ENCODE measurements around the gene PYGL. TPM values are rescaled to one million over a fixed set of nuclear protein-coding genes. Genes with fewer than 3 reads are reported as not detected.

Gene PYGL
- total and polyA plus RNA-seq, 10 of the 15 experiments (the other 5 are each of a cell fraction or from before 2014, with no cell fraction given) = 0.05 to 1.4 (median 0.79) TPM

DNA sequence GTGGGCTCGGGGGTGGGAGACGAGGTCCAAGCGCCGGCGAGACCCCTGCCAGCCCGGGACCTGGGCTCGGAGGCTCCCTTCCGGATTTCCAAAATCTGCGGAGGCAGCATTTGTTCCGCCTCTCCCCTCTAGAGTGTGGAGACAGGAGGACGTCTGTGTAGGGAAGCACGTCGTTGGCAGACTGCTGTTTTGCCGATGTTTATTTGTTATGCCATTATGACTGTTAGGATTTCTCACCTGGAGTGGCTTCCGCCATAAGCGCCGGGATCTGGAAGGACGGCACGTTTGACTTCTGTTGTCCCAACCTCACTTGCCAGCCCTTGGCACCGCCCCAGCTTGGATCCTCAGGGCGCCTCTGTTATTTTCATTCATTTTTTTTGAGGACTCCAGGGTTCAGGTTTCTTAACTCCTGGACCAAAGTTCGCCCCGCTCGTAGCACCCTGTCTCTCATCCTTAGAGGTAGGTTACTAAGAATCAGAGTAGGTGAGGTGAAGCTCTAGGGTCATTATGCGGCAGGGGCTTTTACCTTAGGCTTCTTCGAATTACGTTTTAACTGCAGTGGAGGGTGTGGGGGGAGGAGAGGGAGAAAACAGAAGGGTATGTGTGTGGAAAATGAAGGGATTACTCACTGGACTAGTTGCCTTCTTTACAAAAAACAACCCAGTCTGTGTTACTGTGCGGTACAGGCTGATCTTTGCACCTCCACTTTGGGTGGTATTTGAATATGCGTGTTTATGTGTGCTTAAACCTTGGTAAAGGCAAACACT lies 547 bp upstream of the PYGL start:
- Histone ChIP-seq H3K4me1 (ENCODE audit: control insufficient read depth, insufficient read depth, low read length) (peaks cover 8% of the 10 kb centered on the region), H3K9ac (ENCODE audit: control insufficient read depth, insufficient read depth, low read length) (peak overlapping the region; percentile 43; the same call in 1 of the 2 replicates), H3K9me3 (replicated peaks; ENCODE audit: control insufficient read depth, insufficient read depth, low read length) (no peaks in the 10 kb centered on the region; the same call in 2 of the 3 replicates), H3K27me3 (replicated peaks in 1 of 2; ENCODE audit: control insufficient read depth in 2 of 2, insufficient read depth in 2 of 2, low read length in 1 of 2) (peaks cover 6 to 14% of the 10 kb centered on the region in 2 experiments), H3K79me2 (ENCODE audit: control insufficient read depth, insufficient read depth, low read length) (no peaks in the 10 kb centered on the region), H3K27ac (ENCODE audit: control insufficient read depth, insufficient read depth) (no peak overlapping the region), H3K4me2 (ENCODE audit: control insufficient read depth, insufficient read depth) (peak overlapping the region; percentile 91), H4K20me1 (ENCODE audit: control insufficient read depth, insufficient read depth) (no peaks in the 10 kb centered on the region), H3K36me3 (ENCODE audit: control insufficient read depth in 2 of 2, insufficient read depth in 2 of 2, low read length in 1 of 2) (no peaks in the 10 kb centered on the region), H2AFZ (ENCODE audit: control insufficient read depth, low read depth, low read length) (peak overlapping the region; percentile 57), H3K4me3 (peak overlapping the region; percentile 65)
- ChIA-PET CTCF (no interaction called here), POLR2A (no interaction called here), RAD21 (ENCODE audit: unreplicated experiment) (no interaction called here), SMC1A (ENCODE audit: uncharacterized antibody, unreplicated experiment) (no interaction called here)
- WGBS (ENCODE audit: insufficient coverage, insufficient replicate concordance, low lambda C conversion rate, missing lambda C conversion rate) = 11% methylated on average over 29 of the region's 29 CpGs
- intact Hi-C loops (cut with micrococcal nuclease; ENCODE audit: unreplicated experiment) = no loop called here
- BruUV-seq (replicated peaks) = no TSS peak
- FAIRE-seq (no peak), ATAC-seq (peak; percentile 53), DNase-seq (ENCODE audit: low read depth, low spot score) (no peak)
- in situ Hi-C loops (cut with MboI) = no loop called here
- TF ChIP-seq PAX8 (IDR thresholded peaks at IDR 0.05) = no peak
- 0 out of 2 replicates have a peak, but pooled peaks have one; percentile 15 for TF ChIP-seq EED (IDR thresholded peaks at IDR 0.05; ENCODE audit: low read depth)

DNA sequence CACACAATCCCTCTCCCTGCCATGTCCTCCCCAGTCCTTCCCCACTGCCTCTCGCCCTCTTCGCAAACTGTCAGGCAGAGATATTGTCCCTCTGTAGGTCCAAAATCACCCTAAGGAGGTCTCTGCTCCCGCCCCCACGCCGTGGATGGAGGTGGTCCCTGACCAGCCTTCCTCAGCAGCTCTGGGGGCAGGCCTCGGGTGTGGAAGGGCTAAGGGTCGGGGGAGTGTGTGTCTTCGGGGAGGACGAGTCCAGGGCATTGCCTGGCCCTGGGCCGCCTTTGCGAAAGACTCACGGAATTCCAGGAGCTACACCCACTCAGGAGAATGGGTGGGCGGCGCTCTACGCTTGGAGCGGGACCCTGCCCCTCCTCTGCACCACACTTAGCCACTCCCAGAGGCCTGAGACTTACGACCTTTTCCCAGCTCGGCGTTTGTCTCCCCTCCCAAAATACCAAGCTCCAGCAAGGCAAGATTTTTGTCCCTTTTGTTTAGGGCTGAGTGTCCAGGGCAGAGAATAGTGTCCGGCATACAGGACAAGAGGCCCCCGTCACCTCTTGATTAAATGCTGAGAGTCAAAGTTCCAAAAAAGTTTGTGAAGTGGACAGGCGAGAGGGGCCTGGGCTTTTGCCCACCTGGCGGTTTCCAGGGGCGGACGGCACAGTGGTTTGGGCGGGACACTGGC lies 881 bp downstream of the PYGL start:
- ChIA-PET RAD21 (ENCODE audit: unreplicated experiment) (no interaction called here), POLR2A (no interaction called here)
- H3K4me3 ChIP-seq = peak overlapping the region; percentile 65; the same call in 1 of the 2 replicates
- TF ChIP-seq SUZ12 (IDR thresholded peaks at IDR 0.05; ENCODE audit: unreplicated experiment) (no peak), MTA2 (IDR thresholded peaks at IDR 0.05; ENCODE audit: low read depth) (no peak), JUND (IDR thresholded peaks at IDR 0.05; ENCODE audit: low read depth, low read length) (no peak), RCOR1 (conservative IDR thresholded peaks at IDR 0.05; ENCODE audit: low read depth, low read length) (no peak), BACH1 (IDR thresholded peaks at IDR 0.05; ENCODE audit: borderline replicate concordance) (no peak), YY1 (IDR thresholded peaks at IDR 0.05; ENCODE audit: low read depth, low read length) (no peak), SPI1 (IDR thresholded peaks at IDR 0.05; ENCODE audit: borderline replicate concordance, insufficient read depth, low read depth, low read length) (no peak), ATF3 (IDR thresholded peaks at IDR 0.05; ENCODE audit: borderline replicate concordance, extremely low read depth, low read depth, low read length) (no peak), NR2C2 (IDR thresholded peaks at IDR 0.05; ENCODE audit: borderline replicate concordance, control insufficient read depth, insufficient read length, low read depth) (no peak), SIX5 (IDR thresholded peaks at IDR 0.05; ENCODE audit: low read depth, low read length, severe bottlenecking) (no peak), ZNF274 (IDR thresholded peaks at IDR 0.05; ENCODE audit: insufficient read depth, insufficient read length) (no peak), NR2C1 (IDR thresholded peaks at IDR 0.05) (no peak), ZNF217 (IDR thresholded peaks at IDR 0.05) (no peak)
- TF ChIP-seq, protein P1, sequence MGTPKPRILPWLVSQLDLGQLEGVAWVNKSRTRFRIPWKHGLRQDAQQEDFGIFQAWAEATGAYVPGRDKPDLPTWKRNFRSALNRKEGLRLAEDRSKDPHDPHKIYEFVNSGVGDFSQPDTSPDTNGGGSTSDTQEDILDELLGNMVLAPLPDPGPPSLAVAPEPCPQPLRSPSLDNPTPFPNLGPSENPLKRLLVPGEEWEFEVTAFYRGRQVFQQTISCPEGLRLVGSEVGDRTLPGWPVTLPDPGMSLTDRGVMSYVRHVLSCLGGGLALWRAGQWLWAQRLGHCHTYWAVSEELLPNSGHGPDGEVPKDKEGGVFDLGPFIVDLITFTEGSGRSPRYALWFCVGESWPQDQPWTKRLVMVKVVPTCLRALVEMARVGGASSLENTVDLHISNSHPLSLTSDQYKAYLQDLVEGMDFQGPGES (IDR thresholded peaks at IDR 0.05) = no peak

More for the DNA sequence above, 881 bp downstream of the PYGL start:
- Histone ChIP-seq H3K79me2 (ENCODE audit: control insufficient read depth, insufficient read depth, low read length) (no peaks in the 10 kb centered on the region), H3K36me3 (ENCODE audit: control insufficient read depth in 2 of 2, insufficient read depth in 2 of 2, low read length in 1 of 2) (no peaks in the 10 kb centered on the region), H3K9me3 (replicated peaks; ENCODE audit: control insufficient read depth, insufficient read depth, low read length) (no peaks in the 10 kb centered on the region), H3K27me3 (replicated peaks in 1 of 2; ENCODE audit: control insufficient read depth in 2 of 2, insufficient read depth in 2 of 2, low read length in 1 of 2) (peaks cover 6 to 14% of the 10 kb centered on the region in 2 experiments), H3K4me1 (ENCODE audit: control insufficient read depth, insufficient read depth, low read length) (peaks cover 8% of the 10 kb centered on the region), H3K27ac (ENCODE audit: control insufficient read depth, insufficient read depth) (no peak overlapping the region), H2AFZ (ENCODE audit: control insufficient read depth, low read depth, low read length) (peak overlapping the region; percentile 57), H4K20me1 (ENCODE audit: control insufficient read depth, insufficient read depth) (no peaks in the 10 kb centered on the region), H3K9ac (ENCODE audit: control insufficient read depth, insufficient read depth, low read length) (no peak overlapping the region), H3K4me2 (ENCODE audit: control insufficient read depth, insufficient read depth) (peak overlapping the region; percentile 91)
- DNase-seq (ENCODE audit: low read depth, low spot score) (no peak), ATAC-seq (no peak), FAIRE-seq (no peak)
- CTCF ChIA-PET = no interaction called here
- WGBS (ENCODE audit: insufficient coverage, insufficient replicate concordance, low lambda C conversion rate, missing lambda C conversion rate) = 40% methylated on average over 26 of the region's 26 CpGs
- SMC1A ChIA-PET (ENCODE audit: uncharacterized antibody, unreplicated experiment) = no interaction called here
- in situ Hi-C loops (cut with MboI) (no loop called here), intact Hi-C loops (cut with micrococcal nuclease; ENCODE audit: unreplicated experiment) (no loop called here)
- no TSS peak for BruUV-seq (replicated peaks)
